ENCODE results near the gene BCAS4. TPM values are rescaled to one million over a fixed set of nuclear protein-coding genes. Genes with fewer than 3 reads are reported as not detected.

The BCAS4 gene
- total and polyA plus RNA-seq, 4 donors = 4.3 to 5.7 (median 5.0) TPM

DNA sequence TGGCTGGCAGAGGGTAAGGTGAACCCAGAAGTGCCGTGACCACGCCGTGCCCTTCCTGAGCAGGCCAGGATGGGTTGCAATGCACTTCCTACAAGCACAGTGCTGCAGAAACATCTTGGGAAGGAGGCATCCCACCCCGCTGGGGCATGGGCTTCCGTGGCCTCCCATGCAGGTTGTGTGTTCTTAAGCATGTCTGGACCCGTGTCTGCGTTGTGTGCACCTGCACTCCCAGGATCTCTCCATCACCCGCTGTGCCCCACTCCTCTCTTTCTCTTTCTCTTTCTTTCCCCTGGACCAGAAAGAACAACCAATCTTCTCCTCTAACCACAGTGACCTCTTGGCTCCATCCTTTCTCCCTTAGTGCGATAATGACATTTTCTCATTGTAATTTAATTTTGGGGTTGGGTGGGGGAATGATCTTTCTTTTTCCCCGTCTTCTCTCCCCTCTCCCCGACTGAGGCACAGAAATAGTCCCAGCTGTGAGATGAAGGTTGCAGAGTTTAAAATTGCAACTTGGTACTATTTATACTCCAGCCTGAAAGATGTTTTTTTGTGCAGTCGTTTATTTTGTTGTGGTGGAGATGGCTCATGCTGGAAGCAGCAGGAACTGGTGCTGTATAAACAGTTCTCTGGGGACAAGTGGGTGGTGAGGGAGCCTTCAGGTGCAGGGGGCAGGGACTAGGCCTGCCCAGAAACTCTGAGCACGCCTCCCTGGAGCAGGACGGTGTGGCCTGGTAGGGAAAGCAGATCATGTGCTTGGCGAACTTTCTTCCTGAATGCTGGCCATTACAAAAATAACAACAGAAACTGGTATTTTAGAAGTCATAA is 20.5 kb downstream of the BCAS4 start:
- Histone ChIP-seq H3K4me3 (no peak overlapping the region), H3K27me3 (ENCODE audit: control insufficient read depth in 3 of 3, insufficient read depth in 3 of 3, low read length in 2 of 3) (no peaks in the 10 kb centered on the region), H3K9me3 (ENCODE audit: control insufficient read depth in 4 of 4, insufficient read depth in 3 of 4, low read length in 3 of 4) (peaks cover 0 to 2% (median 0%) of the 10 kb centered on the region in 4 donors), H3K36me3 (ENCODE audit: control insufficient read depth in 4 of 4, insufficient read depth in 4 of 4, low read length in 4 of 4) (no peaks in the 10 kb centered on the region), H3K27ac (ENCODE audit: low read depth in 1 of 2, low read length in 1 of 2) (no peak overlapping the region), H3K9ac (ENCODE audit: insufficient read depth in 1 of 2, low read length in 2 of 2) (no peak overlapping the region), H3K4me1 (ENCODE audit: control insufficient read depth in 5 of 5, insufficient read depth in 5 of 5, low read length in 5 of 5) (peaks cover 0 to 7% (median 0%) of the 10 kb centered on the region in 5 donors)
- 51 to 56% methylated on average over 15 of the region's 15 CpGs for WGBS, 2 donors
- ATAC-seq (ENCODE audit: insufficient read depth, low FRiP score) (no peak), DNase-seq (no peak)
- no peak for TF ChIP-seq CTCF (IDR thresholded peaks at IDR 0.05; ENCODE audit: control extremely low read depth, extremely low read depth)

DNA sequence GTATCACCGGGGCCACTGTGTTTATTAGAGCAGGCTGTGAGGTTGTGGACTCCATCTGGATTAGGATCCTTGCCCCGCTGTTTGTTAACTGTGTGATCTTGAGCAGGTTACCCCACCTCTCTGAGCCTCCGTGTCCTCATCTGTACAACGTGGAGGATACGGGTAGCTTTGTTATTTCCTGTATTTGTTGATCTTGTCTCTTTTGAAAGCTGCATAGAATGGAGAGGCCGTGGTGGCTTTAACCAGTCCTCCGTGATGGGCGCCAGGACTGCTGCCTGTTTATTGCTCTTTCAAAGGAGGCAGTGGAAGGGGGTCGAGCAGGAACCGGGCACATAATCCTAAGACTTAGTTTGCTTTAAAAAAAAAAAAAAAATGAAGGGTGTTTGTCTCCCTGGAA is 22.9 kb downstream of the BCAS4 start:
- H3K27ac ChIP-seq (ENCODE audit: low read depth in 1 of 2, low read length in 1 of 2) = no peak overlapping the region
- no peak for ATAC-seq (ENCODE audit: insufficient read depth, low FRiP score)
- WGBS, 2 donors = 77 to 81% methylated on average over 10 of the region's 10 CpGs

GRCh38 chr20:50819349-50819748 is 24.5 kb downstream of the BCAS4 start:
- TF ChIP-seq CTCF (IDR thresholded peaks at IDR 0.05; ENCODE audit: control extremely low read depth, extremely low read depth) = no peak
- WGBS, 2 donors = 83 to 96% methylated on average over 8 of the region's 8 CpGs

More for the DNA sequence above, 22.9 kb downstream of the BCAS4 start:
- Histone ChIP-seq H3K4me3 (no peak overlapping the region), H3K36me3 (ENCODE audit: control insufficient read depth in 4 of 4, insufficient read depth in 4 of 4, low read length in 4 of 4) (no peaks in the 10 kb centered on the region), H3K9ac (ENCODE audit: insufficient read depth in 1 of 2, low read length in 2 of 2) (no peak overlapping the region), H3K9me3 (ENCODE audit: control insufficient read depth in 4 of 4, insufficient read depth in 3 of 4, low read length in 3 of 4) (peaks cover 0 to 2% (median 0%) of the 10 kb centered on the region in 4 donors), H3K27me3 (ENCODE audit: control insufficient read depth in 3 of 3, insufficient read depth in 3 of 3, low read length in 2 of 3) (no peaks in the 10 kb centered on the region), H3K4me1 (ENCODE audit: control insufficient read depth in 5 of 5, insufficient read depth in 5 of 5, low read length in 5 of 5) (peaks cover 0 to 7% (median 0%) of the 10 kb centered on the region in 5 donors)
- no peak for TF ChIP-seq CTCF (IDR thresholded peaks at IDR 0.05; ENCODE audit: control extremely low read depth, extremely low read depth)
- DNase-seq = no peak

More at GRCh38 chr20:50819349-50819748, 24.5 kb downstream of the BCAS4 start:
- H3K27me3 ChIP-seq (ENCODE audit: control insufficient read depth in 3 of 3, insufficient read depth in 3 of 3, low read length in 2 of 3) = no peaks in the 10 kb centered on the region
- H3K9ac ChIP-seq (ENCODE audit: insufficient read depth in 1 of 2, low read length in 2 of 2) = no peak overlapping the region
- ATAC-seq (ENCODE audit: insufficient read depth, low FRiP score) (no peak), DNase-seq (no peak)
- H3K4me1 ChIP-seq (ENCODE audit: control insufficient read depth in 5 of 5, insufficient read depth in 5 of 5, low read length in 5 of 5) = peaks cover 0 to 7% (median 3%) of the 10 kb centered on the region in 5 donors
- no peak overlapping the region for H3K27ac ChIP-seq (ENCODE audit: low read depth in 1 of 2, low read length in 1 of 2)
- H3K9me3 ChIP-seq (ENCODE audit: control insufficient read depth in 4 of 4, insufficient read depth in 3 of 4, low read length in 3 of 4) = peaks cover 0 to 2% (median 0%) of the 10 kb centered on the region in 4 donors
- no peak overlapping the region for H3K4me3 ChIP-seq
- no peaks in the 10 kb centered on the region for H3K36me3 ChIP-seq (ENCODE audit: control insufficient read depth in 4 of 4, insufficient read depth in 4 of 4, low read length in 4 of 4)
